Neuron (in vitro differentiated cells): ENCODE measurements around the gene GPI.
A peak's percentile ranks its signal among the peaks of the same experiment; 100 is the strongest.

Experiments used
- H2AFZ ChIP-seq: one replicate; pipeline ENCODE4 v1.6.1; 2013; ENCODE audit warnings: low read depth, mild to moderate bottlenecking, inconsistent platforms, low read length, moderate library complexity
- H3K27me3 ChIP-seq: one replicate; pipeline ENCODE4 v1.6.1; 2013; ENCODE audit warnings: low read length; ENCODE audit not compliant: insufficient read depth
- H3K36me3 ChIP-seq: one replicate; pipeline ENCODE4 v1.6.1; 2013; ENCODE audit warnings: low read length; ENCODE audit not compliant: insufficient read depth
- H3K4me1 ChIP-seq: one replicate; pipeline ENCODE4 v1.6.1; 2013; ENCODE audit warnings: low read length; ENCODE audit not compliant: insufficient read depth
- H3K4me3 ChIP-seq: 2 replicates; pipeline ENCODE4 v1.5.1; 2013; ENCODE audit warnings: mild to moderate bottlenecking, low read length, moderate library complexity
- H3K9me3 ChIP-seq: one replicate; pipeline ENCODE4 v1.6.1; 2013; ENCODE audit warnings: low read length

GPI gene

DNA sequence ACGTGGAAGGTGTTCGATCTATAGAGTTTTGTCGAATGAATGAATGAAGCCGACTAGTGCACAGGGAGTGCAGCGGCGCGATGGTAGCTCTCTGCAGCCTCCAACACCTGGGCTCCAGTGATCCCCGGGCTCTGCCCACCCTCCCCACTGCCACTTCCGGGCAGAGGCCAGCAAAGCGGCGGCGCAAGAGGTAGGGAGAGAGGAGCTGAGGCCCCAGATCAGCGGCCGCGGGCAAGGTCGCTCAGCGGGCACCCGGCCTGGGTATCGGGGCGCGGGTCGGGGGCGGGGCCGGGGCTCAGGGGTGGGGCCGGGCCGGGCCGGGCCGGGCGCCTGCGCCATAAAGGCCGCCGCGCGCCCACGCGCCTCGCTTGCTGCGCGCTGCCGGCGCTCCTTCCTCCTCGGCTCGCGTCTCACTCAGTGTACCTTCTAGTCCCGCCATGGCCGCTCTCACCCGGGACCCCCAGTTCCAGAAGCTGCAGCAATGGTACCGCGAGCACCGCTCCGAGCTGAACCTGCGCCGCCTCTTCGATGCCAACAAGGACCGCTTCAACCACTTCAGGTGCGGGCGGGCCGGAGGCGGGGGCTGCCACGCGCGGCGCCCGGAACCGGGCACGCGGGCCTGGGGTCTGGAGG, at the start of gene GPI:
Gene GPI (plus strand): TSS at position 367 of the 633 bp plus-strand sequence. CDS start 71 bp downstream, at position 438.
- Histone ChIP-seq H2AFZ (peak within 1 kb of the TSS; percentile 95), H3K27me3 (no peaks in the 10 kb centered on the region), H3K4me3 (peak within 1 kb of the TSS; percentile 95), H3K4me1 (peaks cover 11% of the 10 kb centered on the region), H3K36me3 (peaks cover 26% of the 10 kb centered on the region), H3K9me3 (no peaks in the 10 kb centered on the region)

DNA sequence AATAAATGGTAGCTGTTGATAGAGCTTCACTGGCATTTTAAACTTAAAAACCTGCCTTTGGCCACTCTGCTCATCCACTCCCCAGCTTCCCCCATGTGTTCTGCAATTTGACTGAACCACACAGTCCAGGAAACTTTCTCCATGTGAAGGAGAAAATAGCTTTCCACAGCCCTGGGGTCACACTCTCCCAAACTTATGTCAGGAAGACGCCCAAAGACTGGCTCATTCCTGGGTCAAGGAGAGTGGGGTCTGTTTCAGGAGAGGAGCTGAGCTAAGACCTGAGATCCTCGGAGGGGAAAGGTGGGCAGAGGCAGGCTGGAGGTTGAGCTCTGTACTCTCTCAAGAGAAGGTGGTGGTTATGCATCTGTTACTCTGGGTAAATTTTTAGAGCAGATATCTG, 48.7 kb upstream of the GPI start:
- Histone ChIP-seq H3K4me1 (no peaks in the 10 kb centered on the region), H3K4me3 (no peak overlapping the region), H3K9me3 (no peaks in the 10 kb centered on the region), H3K27me3 (no peaks in the 10 kb centered on the region), H3K36me3 (peaks cover 6% of the 10 kb centered on the region), H2AFZ (no peak overlapping the region)

DNA sequence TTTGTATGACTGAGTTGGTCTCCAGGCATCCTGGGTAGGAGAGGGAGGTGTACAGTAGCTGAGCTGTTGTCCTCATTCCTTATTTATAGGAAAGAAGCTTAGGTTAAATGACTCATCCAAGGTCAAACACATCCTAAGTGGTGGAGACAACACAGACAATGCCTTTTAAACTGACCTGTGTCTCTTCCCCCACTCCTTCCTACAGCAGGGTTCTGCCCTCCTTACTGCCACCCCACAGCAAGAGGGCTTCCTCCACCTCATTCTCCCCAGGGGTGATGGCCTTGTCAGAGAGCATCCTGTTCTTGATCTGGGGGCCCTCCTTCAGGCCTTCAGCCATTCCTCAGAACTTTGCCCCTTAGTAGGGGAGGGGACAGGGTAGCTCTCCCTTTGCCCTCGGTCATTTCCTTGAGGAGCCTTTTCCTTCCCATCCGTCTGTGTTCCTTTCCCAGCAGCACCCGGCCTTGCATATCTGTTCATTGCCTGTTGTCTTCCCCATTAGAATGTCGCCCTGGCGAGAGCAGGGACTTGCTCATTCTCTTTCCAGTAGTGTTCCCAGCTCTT, 48.2 kb upstream of the GPI start:
- no peaks in the 10 kb centered on the region for H3K4me1 ChIP-seq

DNA sequence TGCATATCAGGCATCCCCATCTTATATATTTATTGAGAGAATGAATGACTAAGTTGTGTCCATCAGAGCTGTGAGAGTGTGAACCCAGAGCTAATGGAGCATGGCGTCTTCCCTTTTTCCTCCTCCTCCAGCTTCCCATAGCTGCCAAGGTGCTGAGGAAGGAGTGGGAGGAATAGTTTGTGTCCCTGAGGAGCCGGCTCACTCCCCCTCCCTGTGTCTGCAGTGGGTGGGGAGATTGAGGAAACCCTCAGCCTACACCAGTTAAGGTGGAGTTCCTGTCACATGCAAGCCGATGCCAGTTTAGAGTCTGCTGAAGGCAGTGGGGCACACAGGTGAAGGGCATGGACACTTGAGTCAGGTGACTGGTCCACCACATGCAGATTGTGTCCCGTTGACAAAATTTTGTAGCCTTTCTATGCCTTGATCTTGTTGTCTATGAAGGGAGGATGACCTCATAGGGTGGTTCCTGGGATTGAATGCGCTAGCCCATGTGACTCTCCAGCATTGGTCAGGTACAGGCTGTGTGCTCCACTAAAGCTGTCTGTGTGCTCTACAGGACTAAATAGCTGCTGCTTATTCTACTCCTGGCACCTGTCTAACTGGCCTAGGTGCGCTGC, 47.6 kb upstream of the GPI start:
- Histone ChIP-seq H3K27me3 (no peaks in the 10 kb centered on the region), H2AFZ (no peak overlapping the region), H3K4me1 (no peaks in the 10 kb centered on the region), H3K9me3 (no peaks in the 10 kb centered on the region), H3K36me3 (peaks cover 12% of the 10 kb centered on the region), H3K4me3 (no peak overlapping the region)

More for the DNA sequence above, 48.2 kb upstream of the GPI start:
- H3K4me3 ChIP-seq, result no peak overlapping the region
- H2AFZ ChIP-seq, result no peak overlapping the region
- no peaks in the 10 kb centered on the region for H3K9me3 ChIP-seq
- H3K36me3 ChIP-seq, result peaks cover 9% of the 10 kb centered on the region
- H3K27me3 ChIP-seq, result no peaks in the 10 kb centered on the region

DNA sequence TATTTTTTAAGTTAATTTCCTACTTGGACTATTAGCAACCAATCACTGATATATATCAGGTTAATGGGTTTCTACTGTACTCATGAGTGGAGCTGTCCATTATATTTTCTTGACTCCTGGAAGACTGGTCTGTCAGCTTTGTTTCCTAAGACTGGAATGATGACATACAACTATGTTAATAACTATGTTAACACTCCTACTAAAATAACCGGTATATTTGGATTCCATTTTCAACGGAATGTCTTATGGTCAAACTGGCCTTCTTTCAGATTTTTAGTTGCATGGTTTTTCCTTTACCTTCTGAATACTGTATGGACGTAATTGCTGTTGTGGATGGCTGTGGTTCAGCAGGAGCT, 45.8 kb upstream of the GPI start:
- Histone ChIP-seq H3K27me3 (no peaks in the 10 kb centered on the region), H3K4me1 (no peaks in the 10 kb centered on the region), H3K4me3 (no peak overlapping the region), H3K36me3 (peaks cover 21% of the 10 kb centered on the region), H2AFZ (no peak overlapping the region), H3K9me3 (no peaks in the 10 kb centered on the region)

DNA sequence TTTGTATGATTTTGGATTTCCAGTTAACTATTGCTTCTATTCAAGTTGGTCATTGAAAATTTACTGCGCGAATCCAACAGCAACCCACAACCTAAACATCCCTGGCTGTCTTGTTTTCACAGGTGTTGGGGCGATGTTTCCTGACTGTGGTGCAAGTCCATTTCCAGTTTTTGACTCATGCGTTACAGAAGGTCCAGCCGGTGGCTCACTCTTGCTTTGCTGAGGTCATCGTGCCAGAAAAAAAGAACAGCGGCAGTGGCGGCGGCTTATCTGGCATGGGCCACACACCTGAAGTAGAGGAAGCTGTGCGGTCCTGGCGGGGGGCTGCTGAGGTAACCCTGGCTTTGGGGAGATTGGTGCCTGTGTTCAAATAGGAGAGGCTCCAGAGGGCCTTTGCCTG, 45.2 kb upstream of the GPI start:
- Histone ChIP-seq H3K9me3 (no peaks in the 10 kb centered on the region), H3K27me3 (no peaks in the 10 kb centered on the region), H3K4me3 (no peak overlapping the region), H2AFZ (no peak overlapping the region), H3K36me3 (peaks cover 26% of the 10 kb centered on the region), H3K4me1 (no peaks in the 10 kb centered on the region)

DNA sequence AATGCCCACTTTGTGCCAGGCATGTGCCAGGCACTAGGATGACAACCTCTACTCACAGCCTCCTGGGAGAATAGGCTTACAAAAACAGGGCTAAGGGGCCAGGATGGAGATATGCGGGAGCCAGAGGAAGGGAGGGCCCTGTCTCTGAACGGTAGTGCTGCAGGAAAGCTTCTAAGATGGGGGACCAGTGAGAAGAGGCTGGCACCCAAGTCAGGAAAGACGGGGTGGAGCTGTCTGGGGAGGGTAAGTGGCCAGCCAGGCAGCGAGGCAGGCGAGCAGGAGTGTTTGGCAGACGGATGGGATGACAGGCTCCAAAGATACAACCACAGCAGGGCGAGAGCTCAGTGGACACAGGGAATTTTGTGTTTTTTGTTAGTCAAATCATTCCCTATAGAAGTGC, 44.7 kb upstream of the GPI start:
- no peaks in the 10 kb centered on the region for H3K9me3 ChIP-seq
- peaks cover 31% of the 10 kb centered on the region for H3K36me3 ChIP-seq

DNA sequence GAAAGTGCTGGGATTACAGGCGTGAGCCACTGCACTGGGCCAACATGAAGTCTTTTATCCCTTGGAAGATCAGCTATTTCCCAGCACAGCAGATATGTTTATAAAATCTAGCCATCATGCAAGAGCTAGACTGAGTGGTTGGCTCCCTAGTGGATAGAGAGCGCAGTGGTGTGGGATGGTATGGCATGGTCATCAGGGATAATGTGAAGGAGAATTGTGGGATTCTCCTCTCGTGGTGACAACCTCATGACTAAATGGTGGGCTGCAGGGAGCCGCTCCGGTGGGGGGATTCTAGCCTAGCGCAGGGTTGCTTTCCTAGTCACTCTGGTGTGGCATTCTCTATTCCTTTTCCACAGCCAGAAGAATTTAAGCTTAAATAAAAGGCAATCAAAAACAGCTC, 43.3 kb upstream of the GPI start:
- no peaks in the 10 kb centered on the region for H3K27me3 ChIP-seq

More for the DNA sequence above, 44.7 kb upstream of the GPI start:
- Histone ChIP-seq H3K27me3 (no peaks in the 10 kb centered on the region), H3K4me3 (no peak overlapping the region), H2AFZ (no peak overlapping the region), H3K4me1 (no peaks in the 10 kb centered on the region)

DNA sequence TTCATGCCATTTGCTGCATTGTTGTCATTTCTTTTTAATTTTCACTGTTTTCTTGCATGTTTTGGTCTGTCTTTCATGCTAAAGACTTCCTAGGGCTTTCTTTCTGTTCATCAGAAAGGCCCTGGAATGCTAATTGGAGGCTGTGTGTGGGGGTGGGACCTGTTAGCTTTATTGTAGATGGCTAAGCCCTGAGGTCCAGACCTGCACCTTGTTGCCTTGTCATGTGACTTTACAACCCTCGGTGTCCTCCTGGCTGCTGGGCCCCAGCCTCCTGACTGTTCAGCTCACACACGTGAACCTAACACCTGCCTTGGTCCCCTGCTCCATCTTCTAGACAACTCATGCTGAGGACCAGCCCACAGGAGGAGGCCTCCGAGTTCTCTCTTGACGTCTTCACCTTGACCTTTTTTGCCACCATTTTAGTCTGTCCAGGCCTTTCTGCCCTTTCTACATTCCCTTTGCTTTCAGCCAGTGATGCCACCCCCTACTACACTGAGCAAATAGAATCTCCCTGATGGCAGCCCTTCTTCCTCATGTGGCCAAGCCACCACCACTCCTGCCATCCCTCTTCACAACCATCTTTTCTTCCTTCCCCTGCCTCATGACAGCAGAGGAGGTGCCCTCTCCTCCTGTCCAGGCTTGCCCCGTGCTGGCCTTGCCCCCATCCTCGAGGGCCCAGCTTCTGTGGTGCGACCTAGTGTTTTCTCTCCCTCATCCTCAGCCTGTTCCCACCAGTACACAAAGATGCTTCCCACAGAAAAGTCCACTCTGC, 41.4 kb upstream of the GPI start:
- no peaks in the 10 kb centered on the region for H3K9me3 ChIP-seq
- no peaks in the 10 kb centered on the region for H3K4me1 ChIP-seq
- H3K4me3 ChIP-seq, result no peak overlapping the region
- peaks cover 50% of the 10 kb centered on the region for H3K36me3 ChIP-seq
- H3K27me3 ChIP-seq, result no peaks in the 10 kb centered on the region
- H2AFZ ChIP-seq, result no peak overlapping the region

More for the DNA sequence above, 43.3 kb upstream of the GPI start:
- Histone ChIP-seq H2AFZ (no peak overlapping the region), H3K9me3 (no peaks in the 10 kb centered on the region), H3K4me1 (no peaks in the 10 kb centered on the region), H3K36me3 (peaks cover 40% of the 10 kb centered on the region), H3K4me3 (no peak overlapping the region)

DNA sequence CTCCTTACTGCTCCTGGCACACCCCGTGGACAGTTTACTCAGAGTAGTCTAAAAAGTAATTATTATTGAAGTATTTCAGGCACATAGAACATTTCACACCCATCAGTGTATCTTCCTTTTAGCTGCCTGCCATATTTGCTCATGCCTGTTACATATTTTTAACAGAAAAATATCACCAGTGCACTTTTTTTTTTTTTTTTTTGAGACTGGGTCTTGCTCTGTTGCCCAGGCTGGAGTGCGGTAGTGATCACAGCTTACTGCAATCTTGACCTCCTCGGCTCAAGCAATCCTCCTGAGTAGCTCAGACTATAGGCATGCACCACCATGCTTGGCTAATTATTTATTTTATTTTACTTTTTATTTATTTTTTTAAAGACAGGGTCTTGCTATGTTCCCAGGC, 40.7 kb upstream of the GPI start:
- H3K4me1 ChIP-seq, result no peaks in the 10 kb centered on the region
- no peak overlapping the region for H2AFZ ChIP-seq
- peaks cover 57% of the 10 kb centered on the region for H3K36me3 ChIP-seq
- H3K27me3 ChIP-seq, result no peaks in the 10 kb centered on the region
- H3K4me3 ChIP-seq, result no peak overlapping the region
- H3K9me3 ChIP-seq, result no peaks in the 10 kb centered on the region

DNA sequence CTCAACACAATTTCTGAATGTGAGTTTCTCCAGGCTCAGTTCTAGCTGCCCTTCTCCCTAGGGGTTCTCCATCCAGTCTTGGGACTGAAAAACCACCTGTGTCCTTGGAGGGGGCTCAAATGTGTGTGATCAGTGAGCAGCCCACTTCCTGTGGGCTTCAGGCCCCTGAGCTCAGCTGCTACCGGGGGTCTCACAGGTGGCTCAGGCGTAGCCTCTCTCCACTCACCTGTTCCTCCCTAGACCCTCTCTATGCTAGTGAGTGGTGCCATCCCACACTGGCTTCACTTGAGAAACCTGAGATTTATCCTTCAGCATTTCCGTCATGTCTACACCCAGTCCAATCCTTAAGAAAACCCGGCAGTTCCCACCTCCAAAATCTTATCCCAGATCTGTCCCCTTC, 39.8 kb upstream of the GPI start:
- Histone ChIP-seq H3K27me3 (no peaks in the 10 kb centered on the region), H3K4me1 (no peaks in the 10 kb centered on the region), H3K9me3 (no peaks in the 10 kb centered on the region), H2AFZ (no peak overlapping the region), H3K4me3 (no peak overlapping the region), H3K36me3 (peaks cover 63% of the 10 kb centered on the region)

DNA sequence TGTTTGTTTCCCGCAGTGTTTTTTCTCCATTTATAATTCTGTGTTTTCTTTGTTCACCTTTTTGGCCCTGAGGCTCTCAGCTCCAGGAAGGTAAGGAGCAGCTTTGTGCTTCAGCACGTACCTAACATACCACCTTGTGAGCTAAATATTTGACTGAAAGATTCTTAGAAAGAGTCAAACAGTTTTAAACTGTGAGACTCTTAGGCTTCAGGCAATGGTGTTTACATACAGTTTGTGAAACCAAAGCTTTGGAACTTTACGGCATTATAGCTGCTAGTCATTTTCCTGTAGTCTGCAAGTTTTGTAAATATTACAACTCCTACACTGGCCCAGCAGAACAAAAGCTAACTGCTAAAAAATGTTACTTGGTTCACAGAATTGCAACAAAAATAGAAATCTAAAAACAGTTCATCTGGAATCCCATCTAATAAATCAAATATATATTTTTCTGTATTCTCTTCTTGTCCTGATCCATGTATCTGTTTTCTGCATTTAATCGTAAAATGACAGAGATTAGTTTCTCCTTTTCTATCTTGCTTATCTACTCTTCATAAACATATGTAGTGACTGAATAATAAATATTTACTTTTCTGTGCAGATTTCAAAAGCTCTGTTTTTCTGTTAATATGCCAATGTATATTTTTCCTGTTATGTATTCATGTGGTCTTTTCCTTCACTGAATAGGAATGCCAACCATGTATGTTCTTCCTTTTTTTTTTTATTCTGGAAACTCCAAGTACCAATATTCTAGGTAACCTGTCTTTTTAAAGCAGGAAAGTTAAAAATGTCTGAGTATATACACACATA, 38.8 kb upstream of the GPI start:
- no peaks in the 10 kb centered on the region for H3K9me3 ChIP-seq
- no peak overlapping the region for H2AFZ ChIP-seq
- H3K4me1 ChIP-seq, result no peaks in the 10 kb centered on the region
- H3K36me3 ChIP-seq, result peaks cover 66% of the 10 kb centered on the region
- no peaks in the 10 kb centered on the region for H3K27me3 ChIP-seq
- H3K4me3 ChIP-seq, result no peak overlapping the region
